SK-N-SH (cell line): ENCODE data around the gene FKBP5. TPM values are rescaled to one million over a fixed set of nuclear protein-coding genes. Genes with fewer than 3 reads are reported as not detected.
A peak's percentile ranks its signal among the peaks of the same experiment; 100 is the strongest.

Experiments used
- CTCF ChIA-PET: fragments of 300-600, 350-600 bp; formaldehyde crosslinking; extraction: SDS; loops from one replicate; lab custom pipeline; 2021; lab: Yijun Ruan, JAX
- POLR2A ChIA-PET: fragments of 350-600 bp; sonication (Branson Sonifier 250); formaldehyde crosslinking; extraction: SDS; loops from one replicate; lab custom pipeline; 2020; ENCODE audit warnings: antibody characterized with exemption, inconsistent platforms; lab: Yijun Ruan, JAX
- DNase-seq: peaks from one replicate; pipeline ENCODE4 v3.0.0; 2012
- H2AFZ ChIP-seq: fragments of 200-600 bp; sonication (generic); 2 replicates; pipeline ENCODE4 v1.8.1; 2016; ENCODE audit warnings: antibody characterized with exemption, mild to moderate bottlenecking, low read depth
- H3F3A ChIP-seq: fragments of 200-600 bp; sonication (generic); replicated peaks from 2 replicates; pipeline ENCODE3; 2016; ENCODE audit warnings: antibody characterized with exemption, mild to moderate bottlenecking; ENCODE audit not compliant: insufficient read depth
- H3K27ac ChIP-seq, 2 experiments: fragments of 200-500 bp in 1 of 2; fragments of 200-600 bp in 1 of 2; sonication (Bioruptor generic) in 1 of 2; sonication (generic), shearing (Covaris generic) in 1 of 2; 2 replicates each; pipeline versions ENCODE4 v1.5.1 to v1.6.1; 2014 to 2016; ENCODE audit warnings: low read depth in 2 of 2, inconsistent platforms in 1 of 2, low read length in 1 of 2, mild to moderate bottlenecking in 1 of 2, mixed read lengths in 1 of 2
- H3K27me3 ChIP-seq: fragments of 200-600 bp; sonication (generic), shearing (Covaris generic); 2 replicates; pipeline ENCODE4 v1.6.1; 2016; ENCODE audit warnings: mixed run types; ENCODE audit not compliant: insufficient read depth
- H3K36me3 ChIP-seq, 2 experiments: fragments of 200-500 bp in 1 of 2; fragments of 200-600 bp in 1 of 2; sonication (Bioruptor generic) in 1 of 2; sonication (generic) in 1 of 2; replicated peaks in 1 of 2; 2 replicates each; pipeline versions ENCODE3 to v1.5.1; 2014 to 2016; ENCODE audit warnings: low read length in 1 of 2, mild to moderate bottlenecking in 1 of 2; ENCODE audit not compliant: insufficient read depth in 2 of 2, control insufficient read depth in 1 of 2
- H3K4me1 ChIP-seq, 2 experiments: fragments of 200-500 bp in 1 of 2; fragments of 200-600 bp in 1 of 2; sonication (Bioruptor generic) in 1 of 2; sonication (generic), shearing (Covaris generic) in 1 of 2; 2 replicates each; pipeline versions ENCODE4 v1.5.1 to v1.6.1; 2014 to 2016; ENCODE audit warnings: low read depth in 1 of 2, low read length in 1 of 2, mixed run types in 1 of 2; ENCODE audit not compliant: insufficient read depth in 2 of 2, control insufficient read depth in 1 of 2
- H3K4me2 ChIP-seq: fragments of 200-600 bp; sonication (generic), shearing (Covaris generic); 2 replicates; pipeline ENCODE4 v1.6.1; 2017; ENCODE audit warnings: mixed run types
- H3K4me3 ChIP-seq, 2 experiments: fragments of 200-500 bp in 1 of 2; fragments of 200-600 bp in 1 of 2; sonication (Bioruptor generic) in 1 of 2; sonication (generic), shearing (Covaris generic) in 1 of 2; 2 replicates each; pipeline versions ENCODE4 v1.5.1 to v1.8.1; 2014 to 2016; ENCODE audit warnings: low read depth in 2 of 2, inconsistent platforms in 1 of 2, low read length in 1 of 2, mild to moderate bottlenecking in 1 of 2, mixed read lengths in 1 of 2, moderate library complexity in 1 of 2
- H3K79me2 ChIP-seq: fragments of 200-600 bp; sonication (generic); 2 replicates; pipeline ENCODE4 v1.8.1; 2017; ENCODE audit warnings: mild to moderate bottlenecking; ENCODE audit not compliant: insufficient read depth
- H3K9ac ChIP-seq: fragments of 200-600 bp; sonication (generic); 2 replicates; pipeline ENCODE4 v1.6.1; 2017; ENCODE audit warnings: mixed run types
- H3K9me2 ChIP-seq: fragments of 200-600 bp; sonication (generic); 2 replicates; pipeline ENCODE4 v1.6.1; 2017; ENCODE audit warnings: mixed run types
- H3K9me3 ChIP-seq: fragments of 200-600 bp; sonication (generic); 2 replicates; pipeline ENCODE4 v1.6.1; 2017; ENCODE audit warnings: mixed run types, mild to moderate bottlenecking, moderate library complexity
- H4K20me1 ChIP-seq: fragments of 200-600 bp; sonication (generic); 2 replicates; pipeline ENCODE4 v1.6.1; 2017; ENCODE audit warnings: mild to moderate bottlenecking, mixed run types; ENCODE audit not compliant: insufficient read depth
- CHD2 ChIP-seq: fragments of 150-350 bp; IDR thresholded peaks from 2 replicates; pipeline ENCODE4 v1.6.1; 2018; ENCODE audit warnings: low read length; ENCODE audit not compliant: partially characterized antibody
- CTCF ChIP-seq: fragments of 200-600 bp; sonication (generic); IDR thresholded peaks from 2 replicates; pipeline ENCODE4 v1.6.1; 2017; ENCODE audit warnings: antibody characterized with exemption, mild to moderate bottlenecking, moderate library complexity
- ELF1 ChIP-seq: IDR thresholded peaks from 2 replicates; pipeline ENCODE4 v1.4.0; 2012
- EP300 ChIP-seq, 2 experiments: IDR thresholded peaks; 2 replicates each; pipeline versions ENCODE4 v1.4.0 to v1.6.1; 2012; ENCODE audit warnings: borderline replicate concordance in 1 of 2, low read depth in 1 of 2, low read length in 1 of 2
- EZH2phosphoT487 ChIP-seq: fragments of 200-600 bp; sonication (generic); IDR thresholded peaks from 2 replicates; pipeline ENCODE4 v1.6.1; 2017; ENCODE audit warnings: low read depth, mixed run types, mild to moderate bottlenecking, antibody characterized with exemption, moderate library complexity, borderline replicate concordance
- FOXJ3 ChIP-seq: sonication (generic); formaldehyde crosslinking; IDR thresholded peaks from 2 replicates; pipeline ENCODE4 v1.5.1; 2020; ENCODE audit warnings: mild to moderate bottlenecking, missing genetic modification reagents
- FOXM1 ChIP-seq: IDR thresholded peaks from 2 replicates; pipeline ENCODE4 v1.4.0; 2012; ENCODE audit warnings: low read depth, mild to moderate bottlenecking
- GABPA ChIP-seq: IDR thresholded peaks from 2 replicates; pipeline ENCODE4 v1.4.0; 2012; ENCODE audit warnings: low read depth, mild to moderate bottlenecking
- GATA2 ChIP-seq: sonication (generic); formaldehyde crosslinking; IDR thresholded peaks from 2 replicates; pipeline ENCODE4 v1.5.0; 2020; ENCODE audit warnings: mild to moderate bottlenecking, missing genetic modification reagents
- IRF3 ChIP-seq: fragments of 150-350 bp; IDR thresholded peaks from 2 replicates; pipeline ENCODE4 v1.6.1; 2016; ENCODE audit warnings: mild to moderate bottlenecking, low read depth, low read length
- MAX ChIP-seq: IDR thresholded peaks from 2 replicates; pipeline ENCODE4 v1.4.0; 2012; ENCODE audit warnings: low read depth
- MEF2A ChIP-seq: IDR thresholded peaks from 2 replicates; pipeline ENCODE4 v1.4.0; 2012; ENCODE audit warnings: low read depth, borderline replicate concordance
- MXI1 ChIP-seq: IDR thresholded peaks from 2 replicates; pipeline ENCODE4 v1.6.1; 2012; ENCODE audit warnings: mild to moderate bottlenecking, low read depth, low read length, improper control_type of control experiment
- NFIC ChIP-seq: IDR thresholded peaks from 2 replicates; pipeline ENCODE4 v1.4.0; 2012; ENCODE audit warnings: borderline replicate concordance
- PBX3 ChIP-seq: IDR thresholded peaks from 2 replicates; pipeline ENCODE4; 2012
- POLR2AphosphoS5 ChIP-seq: IDR thresholded peaks from 2 replicates; pipeline ENCODE4 v1.6.1; 2012; ENCODE audit warnings: low read depth, low read length
- RAD21 ChIP-seq: IDR thresholded peaks from 2 replicates; pipeline ENCODE4 v1.6.1; 2012; ENCODE audit warnings: mild to moderate bottlenecking, low read length
- RCOR1 ChIP-seq: fragments of 150-350 bp; IDR thresholded peaks from 2 replicates; pipeline ENCODE4 v1.6.1; 2017; ENCODE audit warnings: antibody characterized with exemption, low read length
- RFX5 ChIP-seq: IDR thresholded peaks from 2 replicates; pipeline ENCODE4 v1.6.1; 2012; ENCODE audit warnings: mild to moderate bottlenecking, improper control_type of control experiment, low read length
- RXRA ChIP-seq: IDR thresholded peaks from 2 replicates; pipeline ENCODE4 v1.4.0; 2012; ENCODE audit warnings: low read depth, mild to moderate bottlenecking, borderline replicate concordance
- SIN3A ChIP-seq: IDR thresholded peaks from 2 replicates; pipeline ENCODE4 v1.6.1; 2012; ENCODE audit warnings: low read depth, mild to moderate bottlenecking, low read length, moderate library complexity, borderline replicate concordance
- SMC3 ChIP-seq: IDR thresholded peaks from 2 replicates; pipeline ENCODE4 v1.6.1; 2012; ENCODE audit warnings: low read depth, low read length, improper control_type of control experiment
- TAF1 ChIP-seq: IDR thresholded peaks from 2 replicates; pipeline ENCODE4 v1.6.1; 2012; ENCODE audit warnings: low read depth, mild to moderate bottlenecking, low read length, moderate library complexity, borderline replicate concordance
- TCF12 ChIP-seq: IDR thresholded peaks from 2 replicates; pipeline ENCODE4 v1.4.0; 2012
- TEAD4 ChIP-seq: IDR thresholded peaks from 2 replicates; pipeline ENCODE4 v1.4.0; 2012; ENCODE audit warnings: mild to moderate bottlenecking, borderline replicate concordance; ENCODE audit not compliant: insufficient read depth
- YY1 ChIP-seq: IDR thresholded peaks from 2 replicates; pipeline ENCODE4 v1.4.0; 2012; ENCODE audit warnings: low read depth, mild to moderate bottlenecking
- ZBTB33 ChIP-seq: IDR thresholded peaks from 2 replicates; pipeline ENCODE4 v1.4.0; 2012; ENCODE audit warnings: low read depth, borderline replicate concordance
- WGBS: methylation state at CpG from one replicate; pipeline ENCODE4 v1.1.6; 2017; ENCODE audit warnings: low lambda C conversion rate; 5-methylcytosine and 5-hydroxymethylcytosine counted together
- polyA plus RNA-seq, 3 experiments: library from polyadenylated mRNA; depleted of rRNA; stranded (reverse); fragments of >200 nt; gene quantifications; 2 replicates each; pipeline ENCODE4 v1.2.3, GENCODE V29; 2012

Gene FKBP5
- polyA plus RNA-seq, 1 of the 3 experiments (the other 2 are of a cell fraction): 5.1 TPM

GRCh38 chr6:35601331-35602132 lies 87.2 kb downstream of the FKBP5 start:
- POLR2A ChIA-PET: no interaction called here
- CTCF ChIA-PET: interaction anchor here (0.7 to 7.3 kb wide), 8 partner anchors 14 to 1153 kb away, joined by 3 to 42 read pairs (median 6); partner anchors contain the start of gene ARMC12
- TF ChIP-seq MEF2A (peak; percentile 66), ZBTB33 (no peak), CTCF (no peak), RCOR1 (no peak; the same call in 1 of the 2 replicates), EP300 (IDR thresholded peaks at IDR 0.05; ENCODE audit: borderline replicate concordance in 1 of 2, low read depth in 1 of 2, low read length in 1 of 2) (peak in 1 of 2 experiments; percentile 75; a peak in 2 of 4 replicates), TEAD4 (peak; percentile 61; the same call in 1 of the 2 replicates), RAD21 (no peak), RXRA (peak; percentile 68; the same call in 1 of the 2 replicates), RFX5 (no peak), MXI1 (no peak; the same call in 1 of the 2 replicates), POLR2AphosphoS5 (peak; percentile 24; the same call in 1 of the 2 replicates), CHD2 (no peak), TAF1 (no peak), EZH2phosphoT487 (no peak), GATA2 (no peak), NFIC (peak; percentile 54; the same call in 1 of the 2 replicates), YY1 (no peak), TCF12 (peak; percentile 86), SMC3 (no peak), SIN3A (no peak), GABPA (no peak), FOXM1 (0 out of 2 replicates have a peak, but pooled peaks have one; percentile 30), ELF1 (no peak), IRF3 (no peak), PBX3 (peak; percentile 92), MAX (no peak; the same call in 1 of the 2 replicates), FOXJ3 (CRISPR knock-in tag) (no peak)

More at GRCh38 chr6:35601331-35602132, 87.2 kb downstream of the FKBP5 start:
- H3F3A ChIP-seq: peaks cover 46% of the 10 kb centered on the region
- H3K36me3 ChIP-seq: no peaks in the 10 kb centered on the region
- H3K9ac ChIP-seq: peak overlapping the region; percentile 71
- peak overlapping the region; percentile 33 to 47 for H3K4me3 ChIP-seq
- no peaks in the 10 kb centered on the region for H3K9me3 ChIP-seq
- peak; percentile 58 for DNase-seq
- peak overlapping the region; percentile 88 to 98 for H3K27ac ChIP-seq
- no peaks in the 10 kb centered on the region for H3K9me2 ChIP-seq
- WGBS: under 1% methylated on average over 8 of the region's 8 CpGs
- H3K27me3 ChIP-seq: no peaks in the 10 kb centered on the region
- H2AFZ ChIP-seq: peak overlapping the region; percentile 31
- peak overlapping the region; percentile 78 for H3K4me2 ChIP-seq
- H3K4me1 ChIP-seq: peaks cover 30 to 50% of the 10 kb centered on the region in 2 experiments
- H3K79me2 ChIP-seq: no peaks in the 10 kb centered on the region
- H4K20me1 ChIP-seq: no peaks in the 10 kb centered on the region
